ENCODE measurements around the gene ACTRT2.

- TF ChIP-seq CTCF (optimal IDR thresholded peaks at IDR 0.05 in 1 of 3, IDR thresholded peaks at IDR 0.05 in 1 of 3, conservative IDR thresholded peaks at IDR 0.05 in 1 of 3; ENCODE audit: extremely low read depth in 1 of 3, insufficient read depth in 2 of 3, low read length in 3 of 3) (no peak), EZH2 (IDR thresholded peaks at IDR 0.05; ENCODE audit: low read length) (no peak)
Measured at GRCh38 chr1:3038571-3039181, 17.4 kb downstream of the ACTRT2 start.
